ENCODE measurements around the gene NPBWR2.

DNA sequence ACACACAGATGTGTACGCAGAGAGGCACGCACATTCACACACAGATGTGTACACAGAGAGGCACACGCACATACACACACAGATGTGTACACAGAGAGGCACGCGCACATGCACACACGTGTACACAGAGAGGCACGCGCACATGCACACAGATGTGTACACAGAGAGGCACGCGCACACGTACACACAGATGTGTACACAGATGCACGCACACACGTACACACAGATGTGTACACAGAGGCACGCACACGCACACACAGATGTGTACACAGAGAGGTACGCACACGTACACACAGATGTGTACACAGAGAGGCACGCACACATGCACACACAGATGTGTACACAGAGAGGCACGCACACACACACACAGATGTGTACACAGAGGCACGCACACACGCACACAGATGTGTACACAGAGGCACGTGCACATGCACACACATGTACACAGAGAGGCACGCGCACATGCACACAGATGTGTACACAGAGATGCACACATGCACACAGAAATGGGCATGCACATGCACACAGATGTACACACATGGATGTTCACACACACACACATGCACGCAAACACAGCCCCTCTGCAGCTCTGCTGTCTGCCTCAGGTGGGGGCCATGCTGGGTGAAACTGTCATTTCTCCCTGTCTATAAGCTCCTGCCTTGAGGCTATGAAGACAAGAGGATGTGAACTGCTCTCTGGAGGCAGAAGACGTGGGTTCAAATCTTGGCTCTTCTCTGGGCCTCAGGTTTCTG, 42.6 kb upstream of the NPBWR2 start:
- TF ChIP-seq, protein P1, sequence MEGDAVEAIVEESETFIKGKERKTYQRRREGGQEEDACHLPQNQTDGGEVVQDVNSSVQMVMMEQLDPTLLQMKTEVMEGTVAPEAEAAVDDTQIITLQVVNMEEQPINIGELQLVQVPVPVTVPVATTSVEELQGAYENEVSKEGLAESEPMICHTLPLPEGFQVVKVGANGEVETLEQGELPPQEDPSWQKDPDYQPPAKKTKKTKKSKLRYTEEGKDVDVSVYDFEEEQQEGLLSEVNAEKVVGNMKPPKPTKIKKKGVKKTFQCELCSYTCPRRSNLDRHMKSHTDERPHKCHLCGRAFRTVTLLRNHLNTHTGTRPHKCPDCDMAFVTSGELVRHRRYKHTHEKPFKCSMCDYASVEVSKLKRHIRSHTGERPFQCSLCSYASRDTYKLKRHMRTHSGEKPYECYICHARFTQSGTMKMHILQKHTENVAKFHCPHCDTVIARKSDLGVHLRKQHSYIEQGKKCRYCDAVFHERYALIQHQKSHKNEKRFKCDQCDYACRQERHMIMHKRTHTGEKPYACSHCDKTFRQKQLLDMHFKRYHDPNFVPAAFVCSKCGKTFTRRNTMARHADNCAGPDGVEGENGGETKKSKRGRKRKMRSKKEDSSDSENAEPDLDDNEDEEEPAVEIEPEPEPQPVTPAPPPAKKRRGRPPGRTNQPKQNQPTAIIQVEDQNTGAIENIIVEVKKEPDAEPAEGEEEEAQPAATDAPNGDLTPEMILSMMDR (tag by site-specific recombination; IDR thresholded peaks at IDR 0.05) = no peak
- TF ChIP-seq, protein P2, sequence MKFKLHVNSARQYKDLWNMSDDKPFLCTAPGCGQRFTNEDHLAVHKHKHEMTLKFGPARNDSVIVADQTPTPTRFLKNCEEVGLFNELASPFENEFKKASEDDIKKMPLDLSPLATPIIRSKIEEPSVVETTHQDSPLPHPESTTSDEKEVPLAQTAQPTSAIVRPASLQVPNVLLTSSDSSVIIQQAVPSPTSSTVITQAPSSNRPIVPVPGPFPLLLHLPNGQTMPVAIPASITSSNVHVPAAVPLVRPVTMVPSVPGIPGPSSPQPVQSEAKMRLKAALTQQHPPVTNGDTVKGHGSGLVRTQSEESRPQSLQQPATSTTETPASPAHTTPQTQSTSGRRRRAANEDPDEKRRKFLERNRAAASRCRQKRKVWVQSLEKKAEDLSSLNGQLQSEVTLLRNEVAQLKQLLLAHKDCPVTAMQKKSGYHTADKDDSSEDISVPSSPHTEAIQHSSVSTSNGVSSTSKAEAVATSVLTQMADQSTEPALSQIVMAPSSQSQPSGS (tag by site-specific recombination; IDR thresholded peaks at IDR 0.05; ENCODE audit: low read depth) = no peak
- no peak for TF ChIP-seq ZNF16 (tag by site-specific recombination; IDR thresholded peaks at IDR 0.05; ENCODE audit: low read depth)
- TF ChIP-seq, protein P3, sequence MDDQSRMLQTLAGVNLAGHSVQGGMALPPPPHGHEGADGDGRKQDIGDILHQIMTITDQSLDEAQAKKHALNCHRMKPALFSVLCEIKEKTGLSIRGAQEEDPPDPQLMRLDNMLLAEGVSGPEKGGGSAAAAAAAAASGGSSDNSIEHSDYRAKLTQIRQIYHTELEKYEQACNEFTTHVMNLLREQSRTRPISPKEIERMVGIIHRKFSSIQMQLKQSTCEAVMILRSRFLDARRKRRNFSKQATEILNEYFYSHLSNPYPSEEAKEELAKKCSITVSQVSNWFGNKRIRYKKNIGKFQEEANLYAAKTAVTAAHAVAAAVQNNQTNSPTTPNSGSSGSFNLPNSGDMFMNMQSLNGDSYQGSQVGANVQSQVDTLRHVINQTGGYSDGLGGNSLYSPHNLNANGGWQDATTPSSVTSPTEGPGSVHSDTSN (CRISPR knock-in tag; IDR thresholded peaks at IDR 0.05) = no peak
- TF ChIP-seq ZFP3 (tag by site-specific recombination; IDR thresholded peaks at IDR 0.05; ENCODE audit: low read depth) = no peak
- TF ChIP-seq, protein P4, sequence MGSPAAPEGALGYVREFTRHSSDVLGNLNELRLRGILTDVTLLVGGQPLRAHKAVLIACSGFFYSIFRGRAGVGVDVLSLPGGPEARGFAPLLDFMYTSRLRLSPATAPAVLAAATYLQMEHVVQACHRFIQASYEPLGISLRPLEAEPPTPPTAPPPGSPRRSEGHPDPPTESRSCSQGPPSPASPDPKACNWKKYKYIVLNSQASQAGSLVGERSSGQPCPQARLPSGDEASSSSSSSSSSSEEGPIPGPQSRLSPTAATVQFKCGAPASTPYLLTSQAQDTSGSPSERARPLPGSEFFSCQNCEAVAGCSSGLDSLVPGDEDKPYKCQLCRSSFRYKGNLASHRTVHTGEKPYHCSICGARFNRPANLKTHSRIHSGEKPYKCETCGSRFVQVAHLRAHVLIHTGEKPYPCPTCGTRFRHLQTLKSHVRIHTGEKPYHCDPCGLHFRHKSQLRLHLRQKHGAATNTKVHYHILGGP (tag by site-specific recombination; IDR thresholded peaks at IDR 0.05) = no peak
- TF ChIP-seq ZNF677 (tag by site-specific recombination; IDR thresholded peaks at IDR 0.05) = no peak
- TF ChIP-seq ZNF266 (tag by site-specific recombination; IDR thresholded peaks at IDR 0.05; ENCODE audit: low read depth) = no peak
